Measurements from ENCODE around the gene PPDPF.

PPDPF gene

GRCh38 chr20:63564036-63564810, 43.7 kb downstream of the PPDPF start:
- TF ChIP-seq MAX (IDR thresholded peaks at IDR 0.05; ENCODE audit: low read depth, low read length), result no peak
- no peak for TF ChIP-seq MYC (IDR thresholded peaks at IDR 0.05; ENCODE audit: low read depth, low read length)
- TF ChIP-seq CTCF (IDR thresholded peaks at IDR 0.05; ENCODE audit: low read depth, low read length), result no peak
- TF ChIP-seq POLR2A (IDR thresholded peaks at IDR 0.05; ENCODE audit: extremely low read depth, insufficient read length), result no peak

GRCh38 chr20:63565021-63565698, 44.6 kb downstream of the PPDPF start:
- no peak for DNase-seq (ENCODE audit: low read depth)
- TF ChIP-seq POLR2A (IDR thresholded peaks at IDR 0.05; ENCODE audit: extremely low read depth, insufficient read length) (no peak), MYC (IDR thresholded peaks at IDR 0.05; ENCODE audit: low read depth, low read length) (no peak), MAX (IDR thresholded peaks at IDR 0.05; ENCODE audit: low read depth, low read length) (no peak), CTCF (IDR thresholded peaks at IDR 0.05; ENCODE audit: low read depth, low read length) (no peak)
- H3K4me3 ChIP-seq (ENCODE audit: low read depth, low read length), result no peak overlapping the region

More at GRCh38 chr20:63564036-63564810, 43.7 kb downstream of the PPDPF start:
- DNase-seq (ENCODE audit: low read depth), result no peak
- H3K4me3 ChIP-seq (ENCODE audit: low read depth, low read length), result no peak overlapping the region

- no peak for TF ChIP-seq MAX (IDR thresholded peaks at IDR 0.05; ENCODE audit: low read depth, low read length)
- TF ChIP-seq POLR2A (IDR thresholded peaks at IDR 0.05; ENCODE audit: extremely low read depth, insufficient read length), result no peak
- no peak for TF ChIP-seq CTCF (IDR thresholded peaks at IDR 0.05; ENCODE audit: low read depth, low read length)
- TF ChIP-seq MYC (IDR thresholded peaks at IDR 0.05; ENCODE audit: low read depth, low read length), result no peak
These were observed 45.3 kb downstream of the PPDPF start for GRCh38 chr20:63565699-63566335.

GRCh38 chr20:63566395-63567135, 46.0 kb downstream of the PPDPF start:
- H3K4me3 ChIP-seq (ENCODE audit: low read depth, low read length), result no peak overlapping the region
- no peak for TF ChIP-seq POLR2A (IDR thresholded peaks at IDR 0.05; ENCODE audit: extremely low read depth, insufficient read length)
- no peak for TF ChIP-seq CTCF (IDR thresholded peaks at IDR 0.05; ENCODE audit: low read depth, low read length)
- TF ChIP-seq MAX (IDR thresholded peaks at IDR 0.05; ENCODE audit: low read depth, low read length), result no peak
- no peak for TF ChIP-seq MYC (IDR thresholded peaks at IDR 0.05; ENCODE audit: low read depth, low read length)
- no peak for DNase-seq (ENCODE audit: low read depth)

More at GRCh38 chr20:63565699-63566335, 45.3 kb downstream of the PPDPF start:
- DNase-seq (ENCODE audit: low read depth), result no peak
- H3K4me3 ChIP-seq (ENCODE audit: low read depth, low read length), result no peak overlapping the region

GRCh38 chr20:63567136-63567385, 46.5 kb downstream of the PPDPF start:
- DNase-seq (ENCODE audit: low read depth), result peak; percentile 53
- TF ChIP-seq MYC (IDR thresholded peaks at IDR 0.05; ENCODE audit: low read depth, low read length) (no peak), POLR2A (IDR thresholded peaks at IDR 0.05; ENCODE audit: extremely low read depth, insufficient read length) (no peak), CTCF (IDR thresholded peaks at IDR 0.05; ENCODE audit: low read depth, low read length) (no peak), MAX (IDR thresholded peaks at IDR 0.05; ENCODE audit: low read depth, low read length) (no peak)
- no peak overlapping the region for H3K4me3 ChIP-seq (ENCODE audit: low read depth, low read length)
